ENCODE measurements around the gene ANKFN1. TPM values are rescaled to one million over a fixed set of nuclear protein-coding genes. Genes with fewer than 3 reads are reported as not detected.
A peak's percentile ranks its signal among the peaks of the same experiment; 100 is the strongest.

ANKFN1 gene
- total RNA-seq, 1 donor from 2014 or later: 1.6 TPM

DNA sequence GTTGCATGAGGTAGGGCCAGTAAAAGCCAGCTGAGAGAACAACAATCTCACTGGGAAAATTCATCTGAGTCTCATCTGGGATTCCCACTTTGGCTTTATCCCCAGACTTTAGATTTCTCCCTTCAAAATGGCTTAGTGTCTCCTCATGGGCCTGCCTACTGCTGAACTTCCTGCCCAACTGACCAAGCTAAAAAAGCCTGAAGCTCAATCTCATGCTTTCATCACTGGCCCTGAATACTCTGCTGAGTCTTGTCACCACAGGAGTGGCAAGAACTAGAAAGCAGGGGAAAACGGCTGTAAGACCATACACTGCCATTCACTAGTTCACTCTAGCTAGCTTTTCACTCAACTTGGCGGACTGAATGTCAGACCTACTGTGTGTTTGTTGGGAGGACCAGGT lies 343.9 kb downstream of the ANKFN1 start:
- Histone ChIP-seq H3K27ac (ENCODE audit: low read depth, low read length) (peak overlapping the region; percentile 52), H3K36me3 (ENCODE audit: control insufficient read depth in 3 of 3, insufficient read depth in 3 of 3, low read length in 3 of 3) (no peaks in the 10 kb centered on the region), H3K9ac (ENCODE audit: low read depth in 1 of 3, low read length in 3 of 3) (peak overlapping the region in 1 of 3 donors; percentile 24), H3K4me3 (ENCODE audit: low read length in 3 of 3) (no peak overlapping the region), H3K9me3 (ENCODE audit: control insufficient read depth in 3 of 3, low read length in 3 of 3) (no peaks in the 10 kb centered on the region), H3K4me1 (ENCODE audit: control insufficient read depth in 3 of 3, insufficient read depth in 3 of 3, low read length in 3 of 3) (peaks cover under 1 to 7% (median 3%) of the 10 kb centered on the region in 3 donors), H3K27me3 (ENCODE audit: control insufficient read depth in 3 of 3, insufficient read depth in 3 of 3, low read length in 3 of 3) (no peaks in the 10 kb centered on the region)

- H3K36me3 ChIP-seq (ENCODE audit: control insufficient read depth in 3 of 3, insufficient read depth in 3 of 3, low read length in 3 of 3): no peaks in the 10 kb centered on the region
- peaks cover 6 to 15% (median 10%) of the 10 kb centered on the region in 3 donors for H3K4me1 ChIP-seq (ENCODE audit: control insufficient read depth in 3 of 3, insufficient read depth in 3 of 3, low read length in 3 of 3)
- no peaks in the 10 kb centered on the region for H3K9me3 ChIP-seq (ENCODE audit: control insufficient read depth in 3 of 3, low read length in 3 of 3)
- no peak overlapping the region for H3K4me3 ChIP-seq (ENCODE audit: low read length in 3 of 3)
- no peak overlapping the region for H3K27ac ChIP-seq (ENCODE audit: low read depth, low read length)
- no peaks in the 10 kb centered on the region for H3K27me3 ChIP-seq (ENCODE audit: control insufficient read depth in 3 of 3, insufficient read depth in 3 of 3, low read length in 3 of 3)
- no peak overlapping the region for H3K9ac ChIP-seq (ENCODE audit: low read depth in 1 of 3, low read length in 3 of 3)
Observed at GRCh38 chr17:56499799-56500388, 346.6 kb downstream of the ANKFN1 start.

DNA sequence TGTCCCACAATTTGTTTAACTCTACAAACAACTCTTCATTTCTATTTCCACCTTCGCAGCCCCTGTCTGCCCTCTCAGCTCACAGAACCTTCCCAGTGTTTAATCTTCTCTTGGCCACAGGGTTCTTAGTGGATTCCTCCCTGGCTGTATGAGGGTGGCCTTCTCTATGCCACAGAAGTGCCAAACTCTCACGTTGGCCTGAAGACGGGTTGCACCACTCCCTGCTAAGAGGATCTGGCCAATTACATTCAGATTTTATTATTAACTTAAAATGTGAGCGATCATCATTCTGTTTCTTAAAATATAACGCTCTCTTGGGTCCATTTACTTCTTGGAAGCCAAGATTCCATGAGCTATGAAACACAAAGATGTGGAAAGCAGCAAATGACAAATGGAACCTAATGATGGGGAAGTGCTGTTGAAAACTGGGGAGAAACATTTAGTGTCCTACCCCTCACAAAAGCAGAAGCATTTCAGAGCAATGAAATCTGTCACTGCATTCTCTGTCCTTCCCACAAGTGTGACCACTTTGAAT lies 348.9 kb downstream of the ANKFN1 start:
- no peaks in the 10 kb centered on the region for H3K36me3 ChIP-seq (ENCODE audit: control insufficient read depth in 3 of 3, insufficient read depth in 3 of 3, low read length in 3 of 3)
- H3K9me3 ChIP-seq (ENCODE audit: control insufficient read depth in 3 of 3, low read length in 3 of 3): no peaks in the 10 kb centered on the region
- H3K9ac ChIP-seq (ENCODE audit: low read depth in 1 of 3, low read length in 3 of 3): peak overlapping the region in 1 of 3 donors; percentile 41
- peak overlapping the region; percentile 17 for H3K27ac ChIP-seq (ENCODE audit: low read depth, low read length)
- H3K27me3 ChIP-seq (ENCODE audit: control insufficient read depth in 3 of 3, insufficient read depth in 3 of 3, low read length in 3 of 3): no peaks in the 10 kb centered on the region
- H3K4me3 ChIP-seq (ENCODE audit: low read length in 3 of 3): peak overlapping the region in 2 of 3 donors; percentile 4 to 34
- H3K4me1 ChIP-seq (ENCODE audit: control insufficient read depth in 3 of 3, insufficient read depth in 3 of 3, low read length in 3 of 3): peaks cover 6 to 15% (median 10%) of the 10 kb centered on the region in 3 donors

- Histone ChIP-seq H3K36me3 (ENCODE audit: control insufficient read depth in 3 of 3, insufficient read depth in 3 of 3, low read length in 3 of 3) (no peaks in the 10 kb centered on the region), H3K4me3 (ENCODE audit: low read length in 3 of 3) (no peak overlapping the region), H3K27ac (ENCODE audit: low read depth, low read length) (no peak overlapping the region), H3K4me1 (ENCODE audit: control insufficient read depth in 3 of 3, insufficient read depth in 3 of 3, low read length in 3 of 3) (peaks cover 6 to 15% (median 10%) of the 10 kb centered on the region in 3 donors), H3K27me3 (ENCODE audit: control insufficient read depth in 3 of 3, insufficient read depth in 3 of 3, low read length in 3 of 3) (no peaks in the 10 kb centered on the region), H3K9me3 (ENCODE audit: control insufficient read depth in 3 of 3, low read length in 3 of 3) (no peaks in the 10 kb centered on the region), H3K9ac (ENCODE audit: low read depth in 1 of 3, low read length in 3 of 3) (no peak overlapping the region)
Observed at GRCh38 chr17:56505154-56505756, 352.0 kb downstream of the ANKFN1 start.

DNA sequence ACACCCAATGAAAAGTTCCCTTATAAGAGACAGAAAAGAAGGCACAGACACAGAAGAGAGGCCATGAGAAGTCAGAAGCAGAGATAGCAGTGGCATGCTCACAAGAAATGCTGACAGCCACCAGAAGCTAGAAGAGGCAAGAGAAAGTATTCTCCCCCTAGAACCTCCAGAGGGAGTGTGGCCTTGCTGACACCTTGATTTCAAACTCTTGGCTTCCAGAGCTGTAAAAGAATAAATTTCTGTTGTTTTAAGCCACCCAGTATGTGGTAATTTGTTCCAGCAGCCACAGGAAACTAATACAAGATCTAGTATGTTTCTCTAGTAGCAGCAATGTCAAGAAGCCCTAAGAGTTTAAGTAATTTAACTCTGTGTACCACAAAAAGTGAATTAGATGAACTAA lies 353.1 kb downstream of the ANKFN1 start:
- H3K9ac ChIP-seq (ENCODE audit: low read depth in 1 of 3, low read length in 3 of 3): no peak overlapping the region
- no peaks in the 10 kb centered on the region for H3K9me3 ChIP-seq (ENCODE audit: control insufficient read depth in 3 of 3, low read length in 3 of 3)
- no peaks in the 10 kb centered on the region for H3K36me3 ChIP-seq (ENCODE audit: control insufficient read depth in 3 of 3, insufficient read depth in 3 of 3, low read length in 3 of 3)
- no peak overlapping the region for H3K27ac ChIP-seq (ENCODE audit: low read depth, low read length)
- peaks cover 6 to 15% (median 10%) of the 10 kb centered on the region in 3 donors for H3K4me1 ChIP-seq (ENCODE audit: control insufficient read depth in 3 of 3, insufficient read depth in 3 of 3, low read length in 3 of 3)
- H3K4me3 ChIP-seq (ENCODE audit: low read length in 3 of 3): no peak overlapping the region
- no peaks in the 10 kb centered on the region for H3K27me3 ChIP-seq (ENCODE audit: control insufficient read depth in 3 of 3, insufficient read depth in 3 of 3, low read length in 3 of 3)

GRCh38 chr17:56510554-56511342 lies 357.5 kb downstream of the ANKFN1 start:
- Histone ChIP-seq H3K36me3 (ENCODE audit: control insufficient read depth in 3 of 3, insufficient read depth in 3 of 3, low read length in 3 of 3) (no peaks in the 10 kb centered on the region), H3K4me3 (ENCODE audit: low read length in 3 of 3) (no peak overlapping the region), H3K27ac (ENCODE audit: low read depth, low read length) (no peak overlapping the region), H3K4me1 (ENCODE audit: control insufficient read depth in 3 of 3, insufficient read depth in 3 of 3, low read length in 3 of 3) (no peaks in the 10 kb centered on the region), H3K27me3 (ENCODE audit: control insufficient read depth in 3 of 3, insufficient read depth in 3 of 3, low read length in 3 of 3) (no peaks in the 10 kb centered on the region), H3K9me3 (ENCODE audit: control insufficient read depth in 3 of 3, low read length in 3 of 3) (no peaks in the 10 kb centered on the region), H3K9ac (ENCODE audit: low read depth in 1 of 3, low read length in 3 of 3) (no peak overlapping the region)

DNA sequence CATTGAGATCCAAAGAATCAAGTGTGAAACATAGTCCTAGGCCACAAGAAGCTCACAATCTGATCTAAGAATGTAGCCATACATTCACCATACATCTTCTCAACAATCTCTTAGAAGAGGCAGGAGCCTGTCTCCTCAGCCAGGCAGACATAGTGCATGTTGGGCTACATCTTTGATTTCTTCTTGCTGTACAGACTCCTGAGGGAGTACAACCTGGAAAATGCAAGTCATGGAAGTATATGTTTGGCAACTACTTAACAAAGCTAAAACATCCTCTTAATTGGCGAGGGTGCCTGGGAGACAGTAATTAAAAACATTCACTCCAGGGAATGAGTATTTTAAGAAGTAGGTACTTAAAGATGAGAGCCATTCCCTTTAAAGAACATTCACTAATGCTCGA lies 361.0 kb downstream of the ANKFN1 start:
- no peaks in the 10 kb centered on the region for H3K36me3 ChIP-seq (ENCODE audit: control insufficient read depth in 3 of 3, insufficient read depth in 3 of 3, low read length in 3 of 3)
- H3K9me3 ChIP-seq (ENCODE audit: control insufficient read depth in 3 of 3, low read length in 3 of 3): no peaks in the 10 kb centered on the region
- no peak overlapping the region for H3K4me3 ChIP-seq (ENCODE audit: low read length in 3 of 3)
- no peaks in the 10 kb centered on the region for H3K4me1 ChIP-seq (ENCODE audit: control insufficient read depth in 3 of 3, insufficient read depth in 3 of 3, low read length in 3 of 3)
- no peaks in the 10 kb centered on the region for H3K27me3 ChIP-seq (ENCODE audit: control insufficient read depth in 3 of 3, insufficient read depth in 3 of 3, low read length in 3 of 3)
- H3K9ac ChIP-seq (ENCODE audit: low read depth in 1 of 3, low read length in 3 of 3): no peak overlapping the region
- no peak overlapping the region for H3K27ac ChIP-seq (ENCODE audit: low read depth, low read length)

- no peaks in the 10 kb centered on the region for H3K9me3 ChIP-seq (ENCODE audit: control insufficient read depth in 3 of 3, low read length in 3 of 3)
- H3K36me3 ChIP-seq (ENCODE audit: control insufficient read depth in 3 of 3, insufficient read depth in 3 of 3, low read length in 3 of 3): no peaks in the 10 kb centered on the region
- no peak overlapping the region for H3K27ac ChIP-seq (ENCODE audit: low read depth, low read length)
- H3K4me3 ChIP-seq (ENCODE audit: low read length in 3 of 3): no peak overlapping the region
- no peaks in the 10 kb centered on the region for H3K27me3 ChIP-seq (ENCODE audit: control insufficient read depth in 3 of 3, insufficient read depth in 3 of 3, low read length in 3 of 3)
- peaks cover 0 to 3% (median 3%) of the 10 kb centered on the region in 3 donors for H3K4me1 ChIP-seq (ENCODE audit: control insufficient read depth in 3 of 3, insufficient read depth in 3 of 3, low read length in 3 of 3)
- H3K9ac ChIP-seq (ENCODE audit: low read depth in 1 of 3, low read length in 3 of 3): no peak overlapping the region
Observed at GRCh38 chr17:56514899-56515298, 361.6 kb downstream of the ANKFN1 start.

DNA sequence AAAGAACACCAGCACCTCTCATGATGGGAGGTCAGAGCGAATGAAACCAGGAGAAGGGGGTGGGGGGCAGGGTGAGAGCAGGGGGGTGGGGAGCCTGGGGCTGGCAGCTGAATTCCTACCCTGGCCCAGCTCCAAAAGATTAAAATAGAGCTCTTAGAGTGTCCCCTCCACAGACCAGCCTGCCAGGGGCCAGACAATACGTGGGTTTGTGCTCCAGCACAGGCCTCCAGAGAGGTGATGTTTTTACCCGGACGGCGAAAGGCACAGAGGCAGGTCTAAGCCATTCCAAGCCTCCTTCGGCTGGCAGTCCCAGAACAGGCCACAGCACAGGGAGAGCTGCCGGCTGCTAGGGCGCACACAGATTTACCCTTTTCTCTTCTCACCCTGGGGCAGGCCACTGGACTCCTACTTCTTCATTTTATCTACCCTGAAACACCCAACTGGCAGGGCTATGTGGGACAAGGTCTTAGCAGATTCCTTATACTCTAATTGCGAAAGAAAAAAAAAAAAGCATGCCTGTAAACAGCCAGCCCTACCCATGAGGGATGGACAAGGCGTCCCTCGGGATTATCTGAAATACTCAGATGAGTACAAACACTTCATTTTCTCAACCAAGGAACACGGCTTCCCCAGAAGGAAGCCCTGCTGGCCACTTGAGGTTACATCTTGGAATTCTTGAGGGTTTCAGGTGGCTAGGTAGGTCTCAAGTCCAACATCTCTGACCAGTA lies 368.3 kb downstream of the ANKFN1 start:
- Histone ChIP-seq H3K27ac (ENCODE audit: low read depth, low read length) (no peak overlapping the region), H3K27me3 (ENCODE audit: control insufficient read depth in 3 of 3, insufficient read depth in 3 of 3, low read length in 3 of 3) (no peaks in the 10 kb centered on the region), H3K36me3 (ENCODE audit: control insufficient read depth in 3 of 3, insufficient read depth in 3 of 3, low read length in 3 of 3) (no peaks in the 10 kb centered on the region), H3K4me3 (ENCODE audit: low read length in 3 of 3) (no peak overlapping the region), H3K9ac (ENCODE audit: low read depth in 1 of 3, low read length in 3 of 3) (no peak overlapping the region), H3K9me3 (ENCODE audit: control insufficient read depth in 3 of 3, low read length in 3 of 3) (no peaks in the 10 kb centered on the region), H3K4me1 (ENCODE audit: control insufficient read depth in 3 of 3, insufficient read depth in 3 of 3, low read length in 3 of 3) (peaks cover 0 to 6% (median 5%) of the 10 kb centered on the region in 3 donors)
